ENCODE data around the gene MICALL1. TPM values are rescaled to one million over a fixed set of nuclear protein-coding genes. Genes with fewer than 3 reads are reported as not detected.
"Not testable (repeated sequence)": the region's sequence is repeated elsewhere in the genome, so short reads cannot be mapped to it uniquely, and the experiment has no call there.

Gene MICALL1
- total and polyA plus RNA-seq, 2 donors from 2014 or later = 9.6 to 30.9 TPM

DNA sequence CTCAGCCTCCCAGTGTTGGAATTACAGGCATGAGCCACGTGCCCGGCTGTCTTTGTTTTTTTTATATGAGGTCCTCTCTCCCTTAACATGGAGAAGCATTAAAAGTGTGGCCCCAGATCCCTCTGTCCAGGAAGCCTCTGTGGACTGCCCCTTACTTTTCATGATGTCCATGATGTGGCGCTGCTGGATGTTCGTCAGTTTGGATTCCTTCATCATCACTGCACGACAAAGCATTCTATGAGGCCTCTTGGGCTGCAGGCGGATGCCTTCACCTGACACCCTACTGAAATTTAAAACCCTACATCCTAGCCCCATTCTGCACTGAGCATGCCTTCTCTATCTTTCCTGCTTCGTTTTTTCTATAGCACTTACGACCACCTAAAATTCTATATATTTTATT lies 45.2 kb downstream of the MICALL1 start:
- FAIRE-seq = no peak
- H3K27ac ChIP-seq (ENCODE audit: low read depth in 2 of 2, low read length in 2 of 2) = no peak overlapping the region
- H3K4me1 ChIP-seq (ENCODE audit: control insufficient read depth in 2 of 3, insufficient read depth in 2 of 3, low read depth in 1 of 3, low read length in 3 of 3) = peaks cover 0 to 11% (median 5%) of the 10 kb centered on the region in 3 donors
- H3K9ac ChIP-seq (ENCODE audit: low read length in 3 of 3) = no peak overlapping the region
- TF ChIP-seq, protein P1, sequence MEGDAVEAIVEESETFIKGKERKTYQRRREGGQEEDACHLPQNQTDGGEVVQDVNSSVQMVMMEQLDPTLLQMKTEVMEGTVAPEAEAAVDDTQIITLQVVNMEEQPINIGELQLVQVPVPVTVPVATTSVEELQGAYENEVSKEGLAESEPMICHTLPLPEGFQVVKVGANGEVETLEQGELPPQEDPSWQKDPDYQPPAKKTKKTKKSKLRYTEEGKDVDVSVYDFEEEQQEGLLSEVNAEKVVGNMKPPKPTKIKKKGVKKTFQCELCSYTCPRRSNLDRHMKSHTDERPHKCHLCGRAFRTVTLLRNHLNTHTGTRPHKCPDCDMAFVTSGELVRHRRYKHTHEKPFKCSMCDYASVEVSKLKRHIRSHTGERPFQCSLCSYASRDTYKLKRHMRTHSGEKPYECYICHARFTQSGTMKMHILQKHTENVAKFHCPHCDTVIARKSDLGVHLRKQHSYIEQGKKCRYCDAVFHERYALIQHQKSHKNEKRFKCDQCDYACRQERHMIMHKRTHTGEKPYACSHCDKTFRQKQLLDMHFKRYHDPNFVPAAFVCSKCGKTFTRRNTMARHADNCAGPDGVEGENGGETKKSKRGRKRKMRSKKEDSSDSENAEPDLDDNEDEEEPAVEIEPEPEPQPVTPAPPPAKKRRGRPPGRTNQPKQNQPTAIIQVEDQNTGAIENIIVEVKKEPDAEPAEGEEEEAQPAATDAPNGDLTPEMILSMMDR (IDR thresholded peaks at IDR 0.05; ENCODE audit: borderline replicate concordance, extremely low read depth, insufficient read depth) = no peak
- no peaks in the 10 kb centered on the region for H3K27me3 ChIP-seq (ENCODE audit: control insufficient read depth, insufficient read depth, low read length)
- H3K36me3 ChIP-seq (ENCODE audit: control insufficient read depth in 2 of 3, insufficient read depth in 3 of 3, low read length in 3 of 3) = no peaks in the 10 kb centered on the region
- no peaks in the 10 kb centered on the region for H3K9me3 ChIP-seq (ENCODE audit: control insufficient read depth in 2 of 3, insufficient read depth in 1 of 3, low read length in 3 of 3)
- intact Hi-C loops (cut with DNase I) = no loop called here
- DNase-seq = peak in 3 of 5 donors; percentile 57 to 66 (median 65)
- H3K4me3 ChIP-seq (ENCODE audit: low read length in 3 of 3) = no peak overlapping the region

DNA sequence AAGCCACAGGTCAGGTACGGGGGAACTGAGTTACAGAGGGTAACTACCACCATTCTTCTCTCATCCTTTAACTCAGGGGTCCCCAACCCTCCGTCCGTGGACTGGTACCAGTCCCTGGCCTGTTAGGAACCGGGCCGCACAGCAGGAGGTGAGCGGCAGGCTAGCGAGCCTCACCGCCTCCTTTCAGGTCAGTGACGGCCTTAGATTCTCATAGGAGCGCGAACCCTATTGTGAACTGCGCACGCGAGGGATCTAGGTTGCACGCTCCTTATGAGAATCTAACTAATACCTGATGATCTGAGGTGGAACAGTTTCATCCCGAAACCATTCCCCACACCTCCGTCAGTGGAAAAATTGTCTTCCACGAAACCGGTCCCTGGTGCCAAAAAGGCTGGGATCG lies 46.5 kb downstream of the MICALL1 start:
- intact Hi-C loops (cut with DNase I); H3K9me3 ChIP-seq (ENCODE audit: control insufficient read depth in 2 of 3, insufficient read depth in 1 of 3, low read length in 3 of 3); DNase-seq; FAIRE-seq; H3K27ac ChIP-seq (ENCODE audit: low read depth in 2 of 2, low read length in 2 of 2); H3K27me3 ChIP-seq (ENCODE audit: control insufficient read depth, insufficient read depth, low read length): not testable (repeated sequence)
- peak overlapping the region in 2 of 3 donors; percentile 84 to 94 for H3K9ac ChIP-seq (ENCODE audit: low read length in 3 of 3)
- H3K4me1 ChIP-seq (ENCODE audit: control insufficient read depth in 2 of 3, insufficient read depth in 2 of 3, low read depth in 1 of 3, low read length in 3 of 3) = peaks cover 0 to 11% (median 5%) of the 10 kb centered on the region in 3 donors
- peak overlapping the region; percentile 85 to 94 (median 89) for H3K4me3 ChIP-seq (ENCODE audit: low read length in 3 of 3)
- peaks cover 2 to 11% (median 7%) of the 10 kb centered on the region in 3 donors for H3K36me3 ChIP-seq (ENCODE audit: control insufficient read depth in 2 of 3, insufficient read depth in 3 of 3, low read length in 3 of 3)

DNA sequence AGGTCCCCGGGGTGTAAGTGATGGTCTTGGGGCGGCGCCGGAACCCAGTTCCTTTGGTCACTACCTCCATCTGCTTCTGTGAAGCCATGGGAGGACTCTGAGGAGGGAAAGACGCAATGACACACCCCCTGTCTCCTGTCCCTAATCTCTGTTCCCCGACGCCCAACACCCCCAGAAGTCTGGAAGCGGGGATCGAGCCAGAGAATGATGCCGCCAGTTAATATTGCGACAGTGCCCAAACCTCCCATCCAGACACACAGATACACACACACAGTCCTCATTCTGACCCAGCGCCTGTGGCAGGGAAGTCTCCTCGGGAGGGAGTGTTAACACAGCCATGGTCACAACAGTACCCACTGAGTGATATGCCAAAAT lies 47.0 kb downstream of the MICALL1 start:
- FAIRE-seq (no peak), DNase-seq (no peak)
- H3K27me3 ChIP-seq (ENCODE audit: control insufficient read depth, insufficient read depth, low read length) = no peaks in the 10 kb centered on the region
- H3K9me3 ChIP-seq (ENCODE audit: control insufficient read depth in 2 of 3, insufficient read depth in 1 of 3, low read length in 3 of 3) = no peaks in the 10 kb centered on the region
- TF ChIP-seq, protein P1 (IDR thresholded peaks at IDR 0.05; ENCODE audit: borderline replicate concordance, extremely low read depth, insufficient read depth) = no peak
- no peak overlapping the region for H3K27ac ChIP-seq (ENCODE audit: low read depth in 2 of 2, low read length in 2 of 2)
- H3K36me3 ChIP-seq (ENCODE audit: control insufficient read depth in 2 of 3, insufficient read depth in 3 of 3, low read length in 3 of 3) = peaks cover 2 to 14% (median 7%) of the 10 kb centered on the region in 3 donors
- intact Hi-C loops (cut with DNase I) = no loop called here
- peak overlapping the region; percentile 2 to 94 (median 84) for H3K9ac ChIP-seq (ENCODE audit: low read length in 3 of 3)
- peaks cover 0 to 11% (median 5%) of the 10 kb centered on the region in 3 donors for H3K4me1 ChIP-seq (ENCODE audit: control insufficient read depth in 2 of 3, insufficient read depth in 2 of 3, low read depth in 1 of 3, low read length in 3 of 3)
- H3K4me3 ChIP-seq (ENCODE audit: low read length in 3 of 3) = peak overlapping the region; percentile 85 to 94 (median 89)

DNA sequence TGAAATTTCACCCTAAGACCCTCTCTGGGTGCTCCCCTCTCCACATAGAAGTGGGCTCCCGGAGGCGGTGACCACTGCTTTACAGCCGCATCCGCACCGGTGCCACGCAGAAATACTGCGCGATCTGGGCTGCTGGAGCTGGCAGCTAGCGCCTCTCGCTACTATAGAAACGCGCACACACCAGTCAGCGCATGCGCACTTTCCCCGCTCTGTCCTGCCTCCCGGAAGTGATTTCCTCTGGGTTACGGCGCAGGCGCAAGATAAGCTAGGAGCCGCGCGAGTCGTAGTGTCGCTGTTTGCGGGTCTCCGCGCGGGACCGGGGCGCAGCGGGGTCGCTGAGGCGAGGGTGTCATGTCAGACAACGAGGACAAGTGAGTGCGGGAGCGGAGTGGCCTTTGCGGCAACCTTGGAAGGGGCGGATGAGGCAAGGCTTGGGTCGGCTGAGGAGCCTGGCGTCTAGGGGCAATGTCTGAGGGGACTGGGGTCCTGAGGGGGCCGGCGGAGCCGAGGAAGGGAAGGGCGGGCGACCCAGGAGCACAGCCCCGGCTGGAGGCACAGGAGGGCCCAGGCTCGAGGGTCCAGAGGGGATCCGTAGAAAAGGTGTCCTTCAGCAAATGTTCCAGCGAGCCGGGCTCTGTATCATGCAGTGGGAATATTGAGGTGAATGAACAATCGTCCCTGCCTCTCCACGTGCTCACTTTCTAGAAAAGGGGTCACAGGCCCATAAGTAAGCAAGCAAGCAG lies 47.5 kb downstream of the MICALL1 start, which contains the start of the genes C22orf23 and POLR2F:
C22orf23 (minus strand) TSS at position 165 of the 743 bp plus-strand sequence. CDS start 452 bp downstream, outside the sequence.
POLR2F (plus strand) TSS at position 263 of the 743 bp plus-strand sequence; CDS start at position 352, 89 bp downstream.
- peak; percentile 52 for FAIRE-seq

More for the DNA sequence above, 47.5 kb downstream of the MICALL1 start, which contains the start of the genes C22orf23 and POLR2F:
- DNase-seq = peak; percentile 96 to 98 (median 98)
- H3K27ac ChIP-seq (ENCODE audit: low read depth in 2 of 2, low read length in 2 of 2) = no peak within 1 kb of the TSS
- H3K4me1 ChIP-seq (ENCODE audit: control insufficient read depth in 2 of 3, insufficient read depth in 2 of 3, low read depth in 1 of 3, low read length in 3 of 3) = peaks cover 0 to 11% (median 5%) of the 10 kb centered on the region in 3 donors
- peaks cover 2 to 16% (median 7%) of the 10 kb centered on the region in 3 donors for H3K36me3 ChIP-seq (ENCODE audit: control insufficient read depth in 2 of 3, insufficient read depth in 3 of 3, low read length in 3 of 3)
- intact Hi-C loops (cut with DNase I) = no loop called here
- H3K9me3 ChIP-seq (ENCODE audit: control insufficient read depth in 2 of 3, insufficient read depth in 1 of 3, low read length in 3 of 3) = no peaks in the 10 kb centered on the region
- no peaks in the 10 kb centered on the region for H3K27me3 ChIP-seq (ENCODE audit: control insufficient read depth, insufficient read depth, low read length)
- peak within 1 kb of the TSS; percentile 84 to 94 (median 92) for H3K9ac ChIP-seq (ENCODE audit: low read length in 3 of 3)
- H3K4me3 ChIP-seq (ENCODE audit: low read length in 3 of 3) = peak within 1 kb of the TSS; percentile 85 to 94 (median 89)
- TF ChIP-seq, protein P1 (IDR thresholded peaks at IDR 0.05; ENCODE audit: borderline replicate concordance, extremely low read depth, insufficient read depth) = no peak

Data from kidney (tissue), 14 donors.